Vagina (tissue), 2 donors: ENCODE results near the gene CFAP74.
A peak's percentile ranks its signal among the peaks of the same experiment; 100 is the strongest.

Experiments used
- POLR2A ChIP-seq, 2 donors: fragments of 450-650 bp; IDR thresholded peaks; one replicate each; pipeline ENCODE4 v1.6.1; 2017; ENCODE audit warnings: antibody characterized with exemption in 2 of 2, mild to moderate bottlenecking in 2 of 2, moderate library complexity in 2 of 2
- POLR2AphosphoS5 ChIP-seq, 2 donors: sonication (generic); formaldehyde crosslinking; IDR thresholded peaks; one replicate each; pipeline ENCODE4 v1.9.0; 2017; ENCODE audit warnings: antibody characterized with exemption in 2 of 2, mild to moderate bottlenecking in 2 of 2, low read depth in 1 of 2; ENCODE audit not compliant: insufficient read depth in 1 of 2
- TF ChIP-seq, protein P1 (sequence below), 3 experiments: fragments of 450-650 bp in 2 of 3; fragments of 200-600 bp in 1 of 3; sonication (generic) in 1 of 3; IDR thresholded peaks; one replicate each; pipeline ENCODE4 v1.5.1; 2017 to 2019; ENCODE audit warnings: antibody characterized with exemption in 3 of 3, mild to moderate bottlenecking in 2 of 3, moderate library complexity in 2 of 3

DNA sequence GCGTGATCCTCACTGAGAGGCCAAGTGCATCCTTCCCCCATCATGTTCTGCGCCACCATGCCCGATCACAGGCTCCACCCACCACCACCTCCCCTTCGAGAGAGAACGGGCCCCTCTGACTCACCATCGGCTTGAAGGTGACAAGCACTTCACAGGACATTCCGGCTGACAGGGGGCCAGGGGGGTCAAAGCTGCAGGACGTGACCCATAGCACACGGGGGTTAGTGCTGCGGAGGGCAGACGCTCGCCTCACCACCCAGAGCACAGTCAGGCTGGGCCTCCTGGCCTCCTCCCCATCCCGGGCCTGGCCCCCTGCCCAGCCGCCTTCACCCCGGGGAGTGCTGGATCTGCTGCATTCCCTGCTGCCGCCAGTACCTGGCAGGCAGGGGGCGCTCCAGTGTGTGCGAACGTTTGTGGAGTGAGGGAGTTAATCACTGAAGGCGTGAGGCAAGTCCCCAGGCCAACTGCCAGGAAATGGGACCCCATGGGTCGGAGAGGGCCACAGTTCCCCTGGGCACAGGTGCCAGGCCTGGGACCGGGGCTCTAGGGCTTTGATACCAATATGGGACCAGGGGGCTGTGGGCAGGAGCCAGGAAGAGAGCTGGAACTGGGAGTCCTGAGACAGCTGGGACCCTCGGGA is 43.6 kb downstream of the CFAP74 start:
- TF ChIP-seq, protein P1, sequence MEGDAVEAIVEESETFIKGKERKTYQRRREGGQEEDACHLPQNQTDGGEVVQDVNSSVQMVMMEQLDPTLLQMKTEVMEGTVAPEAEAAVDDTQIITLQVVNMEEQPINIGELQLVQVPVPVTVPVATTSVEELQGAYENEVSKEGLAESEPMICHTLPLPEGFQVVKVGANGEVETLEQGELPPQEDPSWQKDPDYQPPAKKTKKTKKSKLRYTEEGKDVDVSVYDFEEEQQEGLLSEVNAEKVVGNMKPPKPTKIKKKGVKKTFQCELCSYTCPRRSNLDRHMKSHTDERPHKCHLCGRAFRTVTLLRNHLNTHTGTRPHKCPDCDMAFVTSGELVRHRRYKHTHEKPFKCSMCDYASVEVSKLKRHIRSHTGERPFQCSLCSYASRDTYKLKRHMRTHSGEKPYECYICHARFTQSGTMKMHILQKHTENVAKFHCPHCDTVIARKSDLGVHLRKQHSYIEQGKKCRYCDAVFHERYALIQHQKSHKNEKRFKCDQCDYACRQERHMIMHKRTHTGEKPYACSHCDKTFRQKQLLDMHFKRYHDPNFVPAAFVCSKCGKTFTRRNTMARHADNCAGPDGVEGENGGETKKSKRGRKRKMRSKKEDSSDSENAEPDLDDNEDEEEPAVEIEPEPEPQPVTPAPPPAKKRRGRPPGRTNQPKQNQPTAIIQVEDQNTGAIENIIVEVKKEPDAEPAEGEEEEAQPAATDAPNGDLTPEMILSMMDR (IDR thresholded peaks at IDR 0.05): peak; percentile 27 to 54 (median 48)
- TF ChIP-seq POLR2A (IDR thresholded peaks at IDR 0.05) (no peak), POLR2AphosphoS5 (IDR thresholded peaks at IDR 0.05; ENCODE audit: insufficient read depth in 1 of 2, low read depth in 1 of 2) (peak in 1 of 2 donors; percentile 24)
